Measurements from ENCODE around the gene MOSPD2.

GRCh38 chrX:14916017-14916674, 42.9 kb downstream of the MOSPD2 start:
- TF ChIP-seq, protein P1, sequence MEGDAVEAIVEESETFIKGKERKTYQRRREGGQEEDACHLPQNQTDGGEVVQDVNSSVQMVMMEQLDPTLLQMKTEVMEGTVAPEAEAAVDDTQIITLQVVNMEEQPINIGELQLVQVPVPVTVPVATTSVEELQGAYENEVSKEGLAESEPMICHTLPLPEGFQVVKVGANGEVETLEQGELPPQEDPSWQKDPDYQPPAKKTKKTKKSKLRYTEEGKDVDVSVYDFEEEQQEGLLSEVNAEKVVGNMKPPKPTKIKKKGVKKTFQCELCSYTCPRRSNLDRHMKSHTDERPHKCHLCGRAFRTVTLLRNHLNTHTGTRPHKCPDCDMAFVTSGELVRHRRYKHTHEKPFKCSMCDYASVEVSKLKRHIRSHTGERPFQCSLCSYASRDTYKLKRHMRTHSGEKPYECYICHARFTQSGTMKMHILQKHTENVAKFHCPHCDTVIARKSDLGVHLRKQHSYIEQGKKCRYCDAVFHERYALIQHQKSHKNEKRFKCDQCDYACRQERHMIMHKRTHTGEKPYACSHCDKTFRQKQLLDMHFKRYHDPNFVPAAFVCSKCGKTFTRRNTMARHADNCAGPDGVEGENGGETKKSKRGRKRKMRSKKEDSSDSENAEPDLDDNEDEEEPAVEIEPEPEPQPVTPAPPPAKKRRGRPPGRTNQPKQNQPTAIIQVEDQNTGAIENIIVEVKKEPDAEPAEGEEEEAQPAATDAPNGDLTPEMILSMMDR (conservative IDR thresholded peaks at IDR 0.05; ENCODE audit: low read depth, low read length) = no peak
- no peak for TF ChIP-seq EZH2 (IDR thresholded peaks at IDR 0.05; ENCODE audit: low read length, unreplicated experiment)

Data from PC-3 (cell line).